GM12878 (cell line): Measurements from ENCODE around the gene IL4I1. TPM values are rescaled to one million over a fixed set of nuclear protein-coding genes. Genes with fewer than 3 reads are reported as not detected.
A peak's percentile ranks its signal among the peaks of the same experiment; 100 is the strongest.

Experiments used
- BMI1 ChIP-seq: fragments of 450-650 bp; IDR thresholded peaks from 2 replicates; pipeline ENCODE4 v1.6.1; 2016; ENCODE audit warnings: mild to moderate bottlenecking, moderate library complexity, borderline replicate concordance
- EGR1 ChIP-seq, 2 experiments: IDR thresholded peaks; 1 replicate in 1 of 2; 2 replicates in 1 of 2; pipeline ENCODE4 v1.6.1; 2011 to 2012; ENCODE audit warnings: low read depth in 2 of 2, low read length in 2 of 2, borderline replicate concordance in 1 of 2, mild to moderate bottlenecking in 1 of 2, moderate library complexity in 1 of 2
- ETV6 ChIP-seq, 2 experiments: fragments of 450-650 bp in 1 of 2; IDR thresholded peaks in 1 of 2; conservative IDR thresholded peaks in 1 of 2; 2 replicates each; pipeline ENCODE4 v1.6.1; 2014; ENCODE audit warnings: antibody characterized with exemption in 1 of 2, borderline replicate concordance in 1 of 2, low read depth in 1 of 2, mild to moderate bottlenecking in 1 of 2, moderate library complexity in 1 of 2
- HDAC6 ChIP-seq: fragments of 200-600 bp; sonication (generic); IDR thresholded peaks from one replicate; pipeline ENCODE4 v1.8.0; 2017; ENCODE audit warnings: antibody characterized with exemption; ENCODE audit not compliant: unreplicated experiment
- KAT2A ChIP-seq: conservative IDR thresholded peaks from 2 replicates; pipeline ENCODE4 v1.6.1; 2011; ENCODE audit warnings: low read depth, low read length; ENCODE audit not compliant: control insufficient read depth
- RUNX3 ChIP-seq: IDR thresholded peaks from 2 replicates; pipeline ENCODE4 v1.6.1; 2012; ENCODE audit warnings: low read length, inconsistent platforms
- SKIL ChIP-seq: fragments of 450-650 bp; IDR thresholded peaks from 2 replicates; pipeline ENCODE4 v1.6.1; 2017; ENCODE audit warnings: mild to moderate bottlenecking, low read depth, inconsistent platforms; ENCODE audit not compliant: poor library complexity, severe bottlenecking
- TCF12 ChIP-seq: IDR thresholded peaks from 2 replicates; pipeline ENCODE4 v1.6.1; 2011; ENCODE audit warnings: low read depth, mild to moderate bottlenecking, low read length
- ZBTB40 ChIP-seq: fragments of 450-650 bp; IDR thresholded peaks from 2 replicates; pipeline ENCODE4 v1.6.1; 2016; ENCODE audit warnings: mild to moderate bottlenecking, moderate library complexity, borderline replicate concordance
- polyA plus RNA-seq, 11 experiments: library from polyadenylated mRNA; depleted of rRNA in 4 of 11; unstranded in 6 of 11; stranded (reverse) in 5 of 11; fragments of >200 nt; fragmentation: Nextera tagmentation in 4 of 11; fragmentation: Illumina TruSeq in 1 of 11; extraction: Ambion mirVana in 4 of 11; extraction: Trizol in 1 of 11; gene quantifications; 1 replicate in 1 of 11; 2 replicates in 10 of 11; pipeline versions ENCODE4 v1.2.1 to v1.2.3, GENCODE V29; 2011 to 2016; ENCODE audit warnings: inconsistent platforms in 2 of 11, missing spikeins in 2 of 11, low read depth in 1 of 11
- total RNA-seq, 4 experiments: library from RNA; depleted of rRNA in 3 of 4; stranded (reverse); fragments of >200 nt in 3 of 4; fragmentation: Illumina TruSeq in 1 of 4; extraction: Trizol in 1 of 4; gene quantifications; 2 replicates each; pipeline versions ENCODE4 v1.2.1 to v1.2.3, GENCODE V29; 2013 to 2021
- TF ChIP-seq, protein P1 (sequence below): IDR thresholded peaks from 2 replicates; pipeline ENCODE4 v1.6.1; 2012; ENCODE audit warnings: mild to moderate bottlenecking, low read depth, low read length
- TF ChIP-seq, protein P2 (sequence below): fragments of 450-650 bp; IDR thresholded peaks from 2 replicates; pipeline ENCODE4 v1.6.1; 2016; ENCODE audit warnings: mild to moderate bottlenecking
- TF ChIP-seq, protein P3 (sequence below): IDR thresholded peaks from 2 replicates; pipeline ENCODE4 v1.6.1; 2012; ENCODE audit warnings: low read depth, low read length, improper control_type of control experiment

The IL4I1 gene
- total and polyA plus RNA-seq, 10 of the 15 experiments (the other 5 are each of a cell fraction or from before 2014, with no cell fraction given): 0.62 to 83.8 (median 42.8) TPM

DNA sequence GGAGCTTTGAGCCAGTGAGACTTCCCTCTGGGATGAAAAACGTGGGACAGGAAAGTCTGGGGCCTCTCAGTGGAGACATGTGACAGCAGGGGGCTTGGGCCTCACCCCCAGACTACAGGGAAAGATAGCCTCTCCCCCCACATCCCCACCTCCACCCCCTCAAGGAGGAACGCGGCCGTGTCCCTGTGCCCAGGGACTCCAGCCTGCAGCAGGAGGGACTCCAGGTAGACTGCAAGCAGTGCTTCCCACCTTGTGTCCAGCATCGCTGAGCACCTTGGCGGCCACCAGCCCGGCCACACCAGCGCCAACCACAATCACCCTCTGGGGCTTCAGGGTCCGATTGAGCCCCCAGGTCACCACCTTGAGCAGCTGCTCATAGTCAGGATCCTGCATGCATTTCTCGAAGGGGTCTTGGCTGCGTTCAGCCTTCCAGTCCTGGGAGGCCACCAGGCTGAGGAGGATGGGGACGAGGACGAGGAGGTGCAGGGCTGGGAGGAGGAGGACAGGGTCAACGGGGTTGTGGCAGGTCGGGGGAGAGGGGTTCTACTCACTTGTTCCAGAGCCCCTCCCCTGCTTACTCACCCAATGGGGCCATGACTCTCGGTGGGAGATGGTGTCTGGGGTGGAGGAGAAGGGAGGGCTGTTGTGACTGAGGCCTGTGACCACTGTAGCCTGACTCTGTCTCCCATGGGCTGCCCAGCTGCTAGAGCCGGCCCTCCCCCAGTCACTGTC is 955 bp downstream of the IL4I1 start (continued):
- TF ChIP-seq ZBTB40: no peak
- TF ChIP-seq, protein P1, sequence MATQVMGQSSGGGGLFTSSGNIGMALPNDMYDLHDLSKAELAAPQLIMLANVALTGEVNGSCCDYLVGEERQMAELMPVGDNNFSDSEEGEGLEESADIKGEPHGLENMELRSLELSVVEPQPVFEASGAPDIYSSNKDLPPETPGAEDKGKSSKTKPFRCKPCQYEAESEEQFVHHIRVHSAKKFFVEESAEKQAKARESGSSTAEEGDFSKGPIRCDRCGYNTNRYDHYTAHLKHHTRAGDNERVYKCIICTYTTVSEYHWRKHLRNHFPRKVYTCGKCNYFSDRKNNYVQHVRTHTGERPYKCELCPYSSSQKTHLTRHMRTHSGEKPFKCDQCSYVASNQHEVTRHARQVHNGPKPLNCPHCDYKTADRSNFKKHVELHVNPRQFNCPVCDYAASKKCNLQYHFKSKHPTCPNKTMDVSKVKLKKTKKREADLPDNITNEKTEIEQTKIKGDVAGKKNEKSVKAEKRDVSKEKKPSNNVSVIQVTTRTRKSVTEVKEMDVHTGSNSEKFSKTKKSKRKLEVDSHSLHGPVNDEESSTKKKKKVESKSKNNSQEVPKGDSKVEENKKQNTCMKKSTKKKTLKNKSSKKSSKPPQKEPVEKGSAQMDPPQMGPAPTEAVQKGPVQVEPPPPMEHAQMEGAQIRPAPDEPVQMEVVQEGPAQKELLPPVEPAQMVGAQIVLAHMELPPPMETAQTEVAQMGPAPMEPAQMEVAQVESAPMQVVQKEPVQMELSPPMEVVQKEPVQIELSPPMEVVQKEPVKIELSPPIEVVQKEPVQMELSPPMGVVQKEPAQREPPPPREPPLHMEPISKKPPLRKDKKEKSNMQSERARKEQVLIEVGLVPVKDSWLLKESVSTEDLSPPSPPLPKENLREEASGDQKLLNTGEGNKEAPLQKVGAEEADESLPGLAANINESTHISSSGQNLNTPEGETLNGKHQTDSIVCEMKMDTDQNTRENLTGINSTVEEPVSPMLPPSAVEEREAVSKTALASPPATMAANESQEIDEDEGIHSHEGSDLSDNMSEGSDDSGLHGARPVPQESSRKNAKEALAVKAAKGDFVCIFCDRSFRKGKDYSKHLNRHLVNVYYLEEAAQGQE: no peak
- TF ChIP-seq, protein P2, sequence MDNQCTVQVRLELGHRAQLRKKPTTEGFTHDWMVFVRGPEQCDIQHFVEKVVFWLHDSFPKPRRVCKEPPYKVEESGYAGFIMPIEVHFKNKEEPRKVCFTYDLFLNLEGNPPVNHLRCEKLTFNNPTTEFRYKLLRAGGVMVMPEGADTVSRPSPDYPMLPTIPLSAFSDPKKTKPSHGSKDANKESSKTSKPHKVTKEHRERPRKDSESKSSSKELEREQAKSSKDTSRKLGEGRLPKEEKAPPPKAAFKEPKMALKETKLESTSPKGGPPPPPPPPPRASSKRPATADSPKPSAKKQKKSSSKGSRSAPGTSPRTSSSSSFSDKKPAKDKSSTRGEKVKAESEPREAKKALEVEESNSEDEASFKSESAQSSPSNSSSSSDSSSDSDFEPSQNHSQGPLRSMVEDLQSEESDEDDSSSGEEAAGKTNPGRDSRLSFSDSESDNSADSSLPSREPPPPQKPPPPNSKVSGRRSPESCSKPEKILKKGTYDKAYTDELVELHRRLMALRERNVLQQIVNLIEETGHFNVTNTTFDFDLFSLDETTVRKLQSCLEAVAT: no peak
- no peak for TF ChIP-seq EGR1 (IDR thresholded peaks at IDR 0.05; ENCODE audit: borderline replicate concordance in 1 of 2, low read depth in 2 of 2, low read length in 2 of 2)
- TF ChIP-seq SKIL: no peak
- no peak for TF ChIP-seq BMI1
- no peak for TF ChIP-seq ETV6 (conservative IDR thresholded peaks at IDR 0.05 in 1 of 2, IDR thresholded peaks at IDR 0.05 in 1 of 2; ENCODE audit: borderline replicate concordance in 1 of 2, low read depth in 1 of 2)
- TF ChIP-seq TCF12: 0 out of 2 replicates have a peak, but pooled peaks have one; percentile 68
- TF ChIP-seq KAT2A: no peak
- TF ChIP-seq HDAC6: no peak
- TF ChIP-seq, protein P3, sequence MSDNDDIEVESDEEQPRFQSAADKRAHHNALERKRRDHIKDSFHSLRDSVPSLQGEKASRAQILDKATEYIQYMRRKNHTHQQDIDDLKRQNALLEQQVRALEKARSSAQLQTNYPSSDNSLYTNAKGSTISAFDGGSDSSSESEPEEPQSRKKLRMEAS: no peak
- no peak for TF ChIP-seq RUNX3
